Activated CD4-positive, alpha-beta T cell treated with anti-CD3 and anti-CD28 coated beads, Interleukin-2, amount 10 ng/mL, durations not matched to agents 7 days and 5 days (primary cell): ENCODE measurements around the gene OTUD7B. TPM values are rescaled to one million over a fixed set of nuclear protein-coding genes. Genes with fewer than 3 reads are reported as not detected.

Experiments
- CTCF ChIA-PET: fragments of 350-600 bp; sonication (Branson Sonifier 250); formaldehyde crosslinking; loops from one replicate; lab custom pipeline; 2021; ENCODE audit warnings: antibody characterized with exemption; lab: Charles Lee
- POLR2A ChIA-PET: fragments of 350-600 bp; sonication (Branson Sonifier 250); formaldehyde crosslinking; loops from one replicate; lab custom pipeline; 2021; ENCODE audit warnings: antibody characterized with exemption; lab: Charles Lee
- DNase-seq: peaks from one replicate; pipeline ENCODE4 v3.0.0-alpha.2; 2020
- H3K27ac Mint-ChIP-seq: one replicate; pipeline ENCODE4 v1.8.0; 2021; ENCODE audit warnings: mild to moderate bottlenecking, moderate library complexity, mixed read lengths
- H3K27me3 Mint-ChIP-seq: one replicate; pipeline ENCODE4 v1.8.0; 2021; ENCODE audit warnings: mixed read lengths
- H3K36me3 Mint-ChIP-seq: one replicate; pipeline ENCODE4 v1.8.0; 2021; ENCODE audit warnings: low read depth, mixed read lengths
- H3K4me1 Mint-ChIP-seq: one replicate; pipeline ENCODE4 v1.8.0; 2021; ENCODE audit warnings: mixed read lengths
- H3K4me3 Mint-ChIP-seq: one replicate; pipeline ENCODE4 v1.8.0; 2021; ENCODE audit warnings: mild to moderate bottlenecking, moderate library complexity, mixed read lengths
- H3K9me3 Mint-ChIP-seq: one replicate; pipeline ENCODE4 v1.8.0; 2021; ENCODE audit warnings: mixed read lengths
- total RNA-seq, 2 experiments: library from RNA; stranded (reverse); gene quantifications; one replicate each; pipeline ENCODE4 v1.2.3, GENCODE V29; 2021

OTUD7B gene
- total RNA-seq, 2 experiments from 2014 or later = 9.9 to 10.6 TPM

DNA sequence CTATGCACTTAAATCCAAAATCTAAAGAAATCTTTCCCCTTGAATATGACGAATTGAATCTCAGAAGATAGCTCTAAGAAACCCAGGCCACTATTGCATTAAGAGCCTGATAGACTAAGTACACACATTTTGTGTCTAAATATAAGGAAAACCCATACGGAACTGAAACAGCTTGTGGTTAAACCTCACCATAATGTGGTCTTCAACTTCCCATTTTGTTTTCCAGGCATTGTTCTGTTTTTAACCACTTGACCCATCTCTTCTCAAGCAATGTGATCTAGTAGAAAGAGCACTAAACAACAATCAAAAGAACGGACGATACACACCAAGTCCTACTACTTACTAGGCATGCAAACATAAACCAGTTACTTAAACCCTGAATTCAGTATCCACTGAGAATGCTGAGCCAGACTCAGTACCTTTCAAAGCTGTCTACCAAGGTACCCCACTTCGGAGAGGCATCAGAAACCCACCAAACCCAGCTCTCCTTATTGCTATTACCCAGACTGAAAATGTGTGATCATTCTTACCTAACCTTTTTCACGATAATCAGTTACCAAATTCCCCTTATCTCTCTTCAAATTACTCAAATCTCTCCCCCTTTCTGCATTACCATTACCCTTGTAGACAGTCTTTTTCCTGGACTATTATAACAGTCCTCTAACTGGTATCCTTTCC lies 12.8 kb downstream of the OTUD7B start:
- Mint-ChIP-seq H3K9me3 (no peaks in the 10 kb centered on the region), H3K27ac (no peak overlapping the region), H3K4me3 (no peak overlapping the region), H3K27me3 (no peaks in the 10 kb centered on the region), H3K36me3 (peaks cover 10% of the 10 kb centered on the region), H3K4me1 (peaks cover 21% of the 10 kb centered on the region)
- POLR2A ChIA-PET = no interaction called here
- CTCF ChIA-PET = interaction anchor here (0.8 to 1.1 kb wide), 3 partner anchors 12 to 189 kb away, joined by 3 to 5 read pairs (median 3); partner anchors contain the start of gene OTUD7B
- no peak for DNase-seq

- H3K36me3 Mint-ChIP-seq = peaks cover 8% of the 10 kb centered on the region
- no peak overlapping the region for H3K4me3 Mint-ChIP-seq
- peaks cover 21% of the 10 kb centered on the region for H3K4me1 Mint-ChIP-seq
- H3K27ac Mint-ChIP-seq = no peak overlapping the region
- H3K27me3 Mint-ChIP-seq = no peaks in the 10 kb centered on the region
- CTCF ChIA-PET = no interaction called here
- DNase-seq = no peak
- POLR2A ChIA-PET = no interaction called here
- no peaks in the 10 kb centered on the region for H3K9me3 Mint-ChIP-seq
Measured at GRCh38 chr1:149995927-149996326, 14.6 kb downstream of the OTUD7B start.

DNA sequence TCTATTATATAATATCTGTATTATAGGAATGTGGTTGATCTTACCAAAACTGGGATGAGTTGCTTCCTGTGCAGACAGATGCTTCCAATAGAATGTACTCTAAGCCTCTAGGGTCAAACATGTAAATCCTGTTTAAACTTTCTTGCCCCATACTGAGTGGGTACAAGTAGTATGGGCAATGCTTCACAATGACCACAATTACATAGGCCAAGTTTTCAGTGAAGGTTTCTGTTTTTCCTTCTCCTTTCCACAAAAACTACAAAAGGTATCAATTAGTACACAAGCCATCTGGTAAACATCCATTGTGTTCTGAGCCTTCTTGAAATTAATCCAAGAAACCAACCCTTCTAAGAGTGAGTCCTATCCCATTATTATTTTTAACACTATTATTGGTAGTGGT lies 16.8 kb downstream of the OTUD7B start:
- CTCF ChIA-PET = no interaction called here
- H3K4me1 Mint-ChIP-seq = peaks cover 21% of the 10 kb centered on the region

GRCh38 chr1:149993181-149993580 lies 17.3 kb downstream of the OTUD7B start:
- Mint-ChIP-seq H3K27me3 (no peaks in the 10 kb centered on the region), H3K27ac (no peak overlapping the region), H3K4me3 (no peak overlapping the region), H3K9me3 (no peaks in the 10 kb centered on the region), H3K4me1 (peaks cover 18% of the 10 kb centered on the region), H3K36me3 (peaks cover 3% of the 10 kb centered on the region)
- ChIA-PET POLR2A (no interaction called here), CTCF (interaction anchor here (1.6 kb wide), 1 partner anchor 51 kb away, joined by 5 read pairs; no protein-coding TSS in a partner anchor)
- DNase-seq = no peak

More for the DNA sequence above, 16.8 kb downstream of the OTUD7B start:
- no peak overlapping the region for H3K27ac Mint-ChIP-seq
- no peaks in the 10 kb centered on the region for H3K9me3 Mint-ChIP-seq
- H3K27me3 Mint-ChIP-seq = no peaks in the 10 kb centered on the region
- no peaks in the 10 kb centered on the region for H3K36me3 Mint-ChIP-seq
- DNase-seq = no peak
- no peak overlapping the region for H3K4me3 Mint-ChIP-seq
- POLR2A ChIA-PET = no interaction called here

DNA sequence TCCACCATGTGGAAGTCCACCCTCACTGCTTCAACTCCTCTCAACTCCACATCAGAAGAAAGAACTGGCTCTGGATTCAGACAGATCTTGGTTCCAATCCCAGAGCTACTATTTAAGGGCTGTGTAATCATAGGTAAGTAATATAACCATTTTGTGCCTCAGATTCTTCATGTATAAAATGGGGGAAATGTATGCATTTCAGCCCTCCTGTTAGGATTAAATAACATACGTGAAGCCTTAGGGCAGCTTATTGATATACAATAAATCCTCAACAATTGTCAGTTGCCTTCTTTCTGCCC lies 23.3 kb downstream of the OTUD7B start:
- no peaks in the 10 kb centered on the region for H3K9me3 Mint-ChIP-seq
- H3K27ac Mint-ChIP-seq = no peak overlapping the region
- POLR2A ChIA-PET = no interaction called here
- no peak for DNase-seq
- H3K27me3 Mint-ChIP-seq = no peaks in the 10 kb centered on the region
- no peak overlapping the region for H3K4me3 Mint-ChIP-seq
- H3K4me1 Mint-ChIP-seq = no peaks in the 10 kb centered on the region
- peaks cover 3% of the 10 kb centered on the region for H3K36me3 Mint-ChIP-seq
- CTCF ChIA-PET = interaction anchor here (1.0 to 1.5 kb wide), 3 partner anchors 15 to 66 kb away, joined by 3 to 4 read pairs (median 3); no protein-coding TSS in a partner anchor

DNA sequence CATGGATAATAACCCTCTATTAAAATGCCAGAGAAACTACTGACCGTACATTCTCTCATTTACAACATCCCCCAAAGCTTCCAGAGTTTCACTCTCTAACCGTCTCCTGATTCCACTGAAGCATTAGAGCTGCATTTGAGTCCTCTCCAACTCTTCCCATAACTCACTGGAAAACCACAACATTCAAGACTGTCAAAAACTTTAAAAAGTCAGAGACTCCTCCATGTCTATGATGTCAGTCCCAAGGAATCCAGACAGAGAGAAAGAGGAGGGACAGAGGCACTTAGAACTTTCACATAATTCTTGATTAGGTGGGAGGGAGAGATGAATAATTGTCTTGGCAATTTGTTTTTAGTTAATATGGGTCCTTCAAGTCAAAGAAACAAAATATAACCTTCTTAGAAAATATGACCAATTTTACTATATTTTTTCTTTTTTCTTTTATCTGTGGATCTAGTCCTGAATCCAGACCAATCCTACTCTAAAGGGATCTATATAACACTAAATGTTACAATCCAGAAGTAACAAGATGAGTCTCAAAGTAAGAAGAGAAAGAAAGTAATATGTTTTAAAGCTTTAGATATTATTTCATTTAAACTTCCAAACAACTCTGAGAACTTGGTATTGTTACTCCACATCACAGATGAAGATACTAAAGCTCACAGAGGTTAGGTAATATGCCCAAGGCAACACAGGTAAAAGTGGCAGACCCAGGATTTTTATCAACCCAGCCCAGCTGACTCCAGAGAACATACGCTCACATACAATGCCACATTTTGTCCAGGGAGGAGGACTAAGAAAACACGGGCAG lies 23.8 kb downstream of the OTUD7B start:
- Mint-ChIP-seq H3K27ac (no peak overlapping the region), H3K9me3 (no peaks in the 10 kb centered on the region), H3K27me3 (no peaks in the 10 kb centered on the region), H3K4me1 (no peaks in the 10 kb centered on the region), H3K4me3 (no peak overlapping the region), H3K36me3 (peaks cover 3% of the 10 kb centered on the region)
- no peak for DNase-seq
- ChIA-PET POLR2A (no interaction called here), CTCF (interaction anchor here (1.0 to 1.5 kb wide), 3 partner anchors 15 to 66 kb away, joined by 3 to 4 read pairs (median 3); no protein-coding TSS in a partner anchor)

DNA sequence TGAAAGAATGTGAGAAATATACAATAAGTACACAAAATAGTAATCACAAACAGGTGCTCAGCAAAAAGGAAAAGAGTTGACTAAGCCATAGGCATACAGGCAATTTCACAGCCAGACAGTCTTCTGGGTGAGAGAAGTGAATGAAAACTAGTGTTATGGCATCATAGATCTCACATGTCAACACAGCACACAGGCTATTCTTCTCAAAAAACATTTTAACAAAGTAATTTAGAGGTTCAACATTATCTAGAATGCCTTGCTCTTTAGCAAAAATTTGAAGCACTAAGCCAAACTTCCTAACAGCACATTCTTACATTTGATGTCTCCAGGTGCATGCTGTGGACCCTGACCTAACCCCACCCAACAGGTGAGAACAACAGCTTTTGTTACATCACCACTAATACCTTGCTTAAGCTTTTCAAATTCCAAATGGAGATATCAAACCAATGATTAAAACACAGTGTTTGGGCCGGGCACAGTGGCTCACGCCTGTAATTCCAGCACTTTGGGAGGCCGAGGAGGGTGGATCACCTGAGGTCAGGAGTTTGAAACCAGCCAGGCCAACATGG lies 30.5 kb downstream of the OTUD7B start:
- Mint-ChIP-seq H3K4me1 (peaks cover 18% of the 10 kb centered on the region), H3K36me3 (peaks cover 3% of the 10 kb centered on the region), H3K27me3 (no peaks in the 10 kb centered on the region), H3K27ac (no peak overlapping the region), H3K9me3 (no peaks in the 10 kb centered on the region), H3K4me3 (no peak overlapping the region)
- DNase-seq = no peak
- ChIA-PET POLR2A (no interaction called here), CTCF (no interaction called here)

GRCh38 chr1:149979245-149979971 lies 31.1 kb downstream of the OTUD7B start:
- Mint-ChIP-seq H3K27me3 (no peaks in the 10 kb centered on the region), H3K9me3 (no peaks in the 10 kb centered on the region), H3K4me1 (peaks cover 18% of the 10 kb centered on the region), H3K36me3 (peaks cover 3% of the 10 kb centered on the region), H3K4me3 (no peak overlapping the region), H3K27ac (no peak overlapping the region)
- ChIA-PET CTCF (no interaction called here), POLR2A (no interaction called here)
- DNase-seq = no peak

GRCh38 chr1:149978547-149979023 lies 31.9 kb downstream of the OTUD7B start:
- H3K4me1 Mint-ChIP-seq = peaks cover 18% of the 10 kb centered on the region
- ChIA-PET CTCF (interaction anchor here (0.6 kb wide), 1 partner anchor 543 kb away, joined by 4 read pairs; no protein-coding TSS in a partner anchor), POLR2A (no interaction called here)
- H3K27me3 Mint-ChIP-seq = no peaks in the 10 kb centered on the region
- H3K4me3 Mint-ChIP-seq = no peak overlapping the region
- no peak for DNase-seq
- no peak overlapping the region for H3K27ac Mint-ChIP-seq
- H3K9me3 Mint-ChIP-seq = no peaks in the 10 kb centered on the region
- H3K36me3 Mint-ChIP-seq = peaks cover 5% of the 10 kb centered on the region

- Mint-ChIP-seq H3K4me3 (no peak overlapping the region), H3K27me3 (no peaks in the 10 kb centered on the region), H3K4me1 (peaks cover 18% of the 10 kb centered on the region), H3K36me3 (peaks cover 5% of the 10 kb centered on the region), H3K9me3 (no peaks in the 10 kb centered on the region), H3K27ac (no peak overlapping the region)
- no peak for DNase-seq
- ChIA-PET CTCF (no interaction called here), POLR2A (no interaction called here)
Measured at GRCh38 chr1:149977345-149977744, 33.2 kb downstream of the OTUD7B start.

DNA sequence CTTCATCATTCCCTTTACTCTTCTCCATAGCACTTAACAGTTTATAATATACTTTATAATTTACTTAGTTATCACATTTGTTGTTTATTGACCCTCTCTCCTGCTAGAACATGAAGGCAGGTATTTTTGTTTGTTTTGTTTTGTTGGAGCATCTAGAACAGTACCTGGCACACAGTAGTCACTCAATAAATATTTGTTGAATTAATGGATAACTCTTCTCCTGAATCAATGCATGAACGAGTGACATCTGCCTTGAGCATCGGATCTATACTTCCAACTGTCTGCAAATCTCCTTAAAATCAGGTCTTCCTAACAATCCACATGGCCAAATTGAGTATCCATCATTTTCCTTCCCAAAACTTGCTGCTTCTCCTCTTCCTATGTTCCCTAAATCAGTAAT lies 38.0 kb downstream of the OTUD7B start:
- POLR2A ChIA-PET = no interaction called here
- DNase-seq = no peak
- no peaks in the 10 kb centered on the region for H3K9me3 Mint-ChIP-seq
- H3K27me3 Mint-ChIP-seq = no peaks in the 10 kb centered on the region
- H3K27ac Mint-ChIP-seq = no peak overlapping the region
- H3K4me3 Mint-ChIP-seq = no peak overlapping the region
- CTCF ChIA-PET = interaction anchor here (1.1 kb wide), 1 partner anchor 10 kb away, joined by 3 read pairs; no protein-coding TSS in a partner anchor
- H3K36me3 Mint-ChIP-seq = peaks cover 8% of the 10 kb centered on the region
- no peaks in the 10 kb centered on the region for H3K4me1 Mint-ChIP-seq

- DNase-seq = no peak
- ChIA-PET CTCF (interaction anchor here (0.6 kb wide), 1 partner anchor 15 kb away, joined by 3 read pairs; no protein-coding TSS in a partner anchor), POLR2A (no interaction called here)
- no peaks in the 10 kb centered on the region for H3K9me3 Mint-ChIP-seq
- no peak overlapping the region for H3K27ac Mint-ChIP-seq
- peaks cover 26% of the 10 kb centered on the region for H3K36me3 Mint-ChIP-seq
- peaks cover 5% of the 10 kb centered on the region for H3K4me1 Mint-ChIP-seq
- no peaks in the 10 kb centered on the region for H3K27me3 Mint-ChIP-seq
- H3K4me3 Mint-ChIP-seq = no peak overlapping the region
Measured at GRCh38 chr1:149967646-149968045, 42.9 kb downstream of the OTUD7B start.
